ENCODE data around the gene TMEM191C. TPM values are rescaled to one million over a fixed set of nuclear protein-coding genes. Genes with fewer than 3 reads are reported as not detected.
"Not testable (repeated sequence)": the region's sequence is repeated elsewhere in the genome, so short reads cannot be mapped to it uniquely, and the experiment has no call there.

Gene TMEM191C
- total RNA-seq, 1 donor: 0.72 TPM

GRCh38 chr22:21499623-21500506 lies 32.7 kb downstream of the TMEM191C start:
- H3K79me2 ChIP-seq (ENCODE audit: insufficient read depth, low read length); H2AFZ ChIP-seq (ENCODE audit: low read length); H4K20me1 ChIP-seq (ENCODE audit: insufficient read depth, low read length): not testable (repeated sequence)

DNA sequence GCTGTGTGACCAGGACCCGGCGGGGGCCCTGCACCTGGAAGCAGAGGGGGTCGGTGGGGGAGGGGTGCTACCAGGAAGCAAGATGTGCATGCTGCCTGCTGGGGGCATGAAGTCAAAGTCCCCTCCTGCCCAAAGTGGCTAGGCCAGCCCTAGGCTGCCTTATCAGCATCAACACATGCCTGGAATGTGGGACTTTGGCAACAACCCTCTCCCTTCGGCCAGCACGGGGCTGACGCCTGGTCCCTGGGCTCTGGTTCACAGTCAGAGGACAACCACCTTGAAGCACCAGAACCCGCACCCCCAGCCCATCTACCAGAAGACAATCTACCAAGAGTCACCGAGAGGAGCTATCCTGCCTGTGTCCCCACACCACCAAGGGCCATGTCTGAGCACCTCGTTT lies 43.2 kb downstream of the TMEM191C start:
- H3K79me2 ChIP-seq (ENCODE audit: insufficient read depth, low read length); DNase-seq (ENCODE audit: insufficient read length, low spot score, missing footprints); H3K27me3 ChIP-seq (ENCODE audit: insufficient read depth, low read length); H3K27ac ChIP-seq (ENCODE audit: low read depth, low read length); H3K36me3 ChIP-seq (ENCODE audit: insufficient read depth, low read length); H3K9me3 ChIP-seq (ENCODE audit: low read depth, low read length); H2AFZ ChIP-seq (ENCODE audit: low read length); H4K20me1 ChIP-seq (ENCODE audit: insufficient read depth, low read length); H3K4me1 ChIP-seq (ENCODE audit: insufficient read depth, low read length); H3K4me3 ChIP-seq (ENCODE audit: insufficient read depth, low read length); H3K4me2 ChIP-seq (ENCODE audit: insufficient read depth, low read length): not testable (repeated sequence)

More at GRCh38 chr22:21499623-21500506, 32.7 kb downstream of the TMEM191C start:
- DNase-seq (ENCODE audit: insufficient read length, low spot score, missing footprints); H3K4me3 ChIP-seq (ENCODE audit: insufficient read depth, low read length); H3K27ac ChIP-seq (ENCODE audit: low read depth, low read length); H3K4me1 ChIP-seq (ENCODE audit: insufficient read depth, low read length); H3K9me3 ChIP-seq (ENCODE audit: low read depth, low read length); H3K36me3 ChIP-seq (ENCODE audit: insufficient read depth, low read length); H3K27me3 ChIP-seq (ENCODE audit: insufficient read depth, low read length); H3K4me2 ChIP-seq (ENCODE audit: insufficient read depth, low read length): not testable (repeated sequence)

DNA sequence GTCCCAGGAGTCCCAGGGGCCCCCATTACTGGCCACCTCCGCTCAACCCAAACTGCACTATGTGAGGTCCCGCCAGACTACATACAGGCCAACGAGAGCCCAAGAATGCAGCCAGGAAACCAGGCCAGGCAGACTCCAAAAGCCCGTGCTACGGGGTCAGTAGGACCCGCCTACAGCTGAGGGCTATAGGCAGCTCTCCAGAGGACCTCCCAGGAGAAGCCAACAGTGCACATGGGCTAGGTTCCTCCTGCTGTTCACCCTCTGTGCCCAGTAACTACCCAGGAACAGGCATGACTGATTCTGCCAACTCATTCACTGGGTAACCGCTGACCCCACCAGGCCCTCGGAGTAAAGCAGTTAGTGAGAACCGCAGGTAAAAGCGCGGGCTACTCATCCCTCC lies 44.8 kb downstream of the TMEM191C start:
- not testable (repeated sequence) for H3K36me3 ChIP-seq (ENCODE audit: insufficient read depth, low read length); H2AFZ ChIP-seq (ENCODE audit: low read length); H3K9me3 ChIP-seq (ENCODE audit: low read depth, low read length); H3K27ac ChIP-seq (ENCODE audit: low read depth, low read length); H3K79me2 ChIP-seq (ENCODE audit: insufficient read depth, low read length); H3K4me2 ChIP-seq (ENCODE audit: insufficient read depth, low read length); H3K27me3 ChIP-seq (ENCODE audit: insufficient read depth, low read length); H4K20me1 ChIP-seq (ENCODE audit: insufficient read depth, low read length); DNase-seq (ENCODE audit: insufficient read length, low spot score, missing footprints); H3K4me1 ChIP-seq (ENCODE audit: insufficient read depth, low read length); H3K4me3 ChIP-seq (ENCODE audit: insufficient read depth, low read length)

DNA sequence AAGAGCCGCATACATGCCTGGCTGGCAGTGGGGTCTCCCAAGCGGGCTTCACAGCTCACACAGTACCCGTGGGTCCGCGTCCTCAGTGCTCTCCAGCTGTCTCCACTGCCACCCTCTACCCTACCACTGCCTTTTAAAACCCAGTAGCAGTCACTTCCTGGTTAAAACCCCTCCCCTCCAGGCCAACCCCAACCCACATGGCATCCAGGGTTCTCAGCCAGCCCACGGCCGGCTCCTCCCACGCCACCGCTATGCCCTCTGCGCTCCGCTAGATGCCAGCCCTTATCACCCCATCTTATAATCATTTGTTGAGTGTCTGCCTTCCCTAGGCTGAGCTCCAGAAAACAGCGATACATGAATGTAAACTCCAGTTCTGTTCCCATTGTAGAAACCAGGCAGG lies 46.9 kb downstream of the TMEM191C start:
- not testable (repeated sequence) for H3K9me3 ChIP-seq (ENCODE audit: low read depth, low read length); H3K4me3 ChIP-seq (ENCODE audit: insufficient read depth, low read length); H3K4me1 ChIP-seq (ENCODE audit: insufficient read depth, low read length); H3K27me3 ChIP-seq (ENCODE audit: insufficient read depth, low read length); H3K27ac ChIP-seq (ENCODE audit: low read depth, low read length); H3K36me3 ChIP-seq (ENCODE audit: insufficient read depth, low read length); H2AFZ ChIP-seq (ENCODE audit: low read length); DNase-seq (ENCODE audit: insufficient read length, low spot score, missing footprints); H3K79me2 ChIP-seq (ENCODE audit: insufficient read depth, low read length); H3K4me2 ChIP-seq (ENCODE audit: insufficient read depth, low read length); H4K20me1 ChIP-seq (ENCODE audit: insufficient read depth, low read length)

- H2AFZ ChIP-seq (ENCODE audit: low read length); H3K79me2 ChIP-seq (ENCODE audit: insufficient read depth, low read length); H3K9me3 ChIP-seq (ENCODE audit: low read depth, low read length); H3K27me3 ChIP-seq (ENCODE audit: insufficient read depth, low read length); DNase-seq (ENCODE audit: insufficient read length, low spot score, missing footprints); H3K4me3 ChIP-seq (ENCODE audit: insufficient read depth, low read length); H3K27ac ChIP-seq (ENCODE audit: low read depth, low read length); H3K36me3 ChIP-seq (ENCODE audit: insufficient read depth, low read length); H3K4me2 ChIP-seq (ENCODE audit: insufficient read depth, low read length); H3K4me1 ChIP-seq (ENCODE audit: insufficient read depth, low read length); H4K20me1 ChIP-seq (ENCODE audit: insufficient read depth, low read length): not testable (repeated sequence)
Observed at GRCh38 chr22:21515234-21515633, 48.0 kb downstream of the TMEM191C start.

GRCh38 chr22:21516522-21516921 lies 49.3 kb downstream of the TMEM191C start:
- H3K4me2 ChIP-seq (ENCODE audit: insufficient read depth, low read length); H3K27me3 ChIP-seq (ENCODE audit: insufficient read depth, low read length); H2AFZ ChIP-seq (ENCODE audit: low read length); H3K36me3 ChIP-seq (ENCODE audit: insufficient read depth, low read length); H3K9me3 ChIP-seq (ENCODE audit: low read depth, low read length); DNase-seq (ENCODE audit: insufficient read length, low spot score, missing footprints); H3K79me2 ChIP-seq (ENCODE audit: insufficient read depth, low read length); H3K27ac ChIP-seq (ENCODE audit: low read depth, low read length); H3K4me1 ChIP-seq (ENCODE audit: insufficient read depth, low read length); H3K4me3 ChIP-seq (ENCODE audit: insufficient read depth, low read length); H4K20me1 ChIP-seq (ENCODE audit: insufficient read depth, low read length): not testable (repeated sequence)

- H3K36me3 ChIP-seq (ENCODE audit: insufficient read depth, low read length); H3K4me3 ChIP-seq (ENCODE audit: insufficient read depth, low read length); H3K9me3 ChIP-seq (ENCODE audit: low read depth, low read length); H3K4me2 ChIP-seq (ENCODE audit: insufficient read depth, low read length); H3K79me2 ChIP-seq (ENCODE audit: insufficient read depth, low read length); H2AFZ ChIP-seq (ENCODE audit: low read length); H3K27me3 ChIP-seq (ENCODE audit: insufficient read depth, low read length); H3K4me1 ChIP-seq (ENCODE audit: insufficient read depth, low read length); H3K27ac ChIP-seq (ENCODE audit: low read depth, low read length); H4K20me1 ChIP-seq (ENCODE audit: insufficient read depth, low read length); DNase-seq (ENCODE audit: insufficient read length, low spot score, missing footprints): not testable (repeated sequence)
Observed at GRCh38 chr22:21516970-21517764, 50.0 kb downstream of the TMEM191C start.

All from osteoblast (primary cell).